GM19467 (cell line): ENCODE measurements around the gene ZNF234.
"Not testable (repeated sequence)": the region's sequence is repeated elsewhere in the genome, so short reads cannot be mapped to it uniquely, and the experiment has no call there.

ENCODE experiments used
- ATAC-seq: cut with Tn5 transposase; IDR thresholded peaks from one replicate; pipeline ENCODE4 v1.9.1; 2021; ENCODE audit warnings: mild to moderate bottlenecking, moderate library complexity; ENCODE audit not compliant: unreplicated experiment

Gene ZNF234

DNA sequence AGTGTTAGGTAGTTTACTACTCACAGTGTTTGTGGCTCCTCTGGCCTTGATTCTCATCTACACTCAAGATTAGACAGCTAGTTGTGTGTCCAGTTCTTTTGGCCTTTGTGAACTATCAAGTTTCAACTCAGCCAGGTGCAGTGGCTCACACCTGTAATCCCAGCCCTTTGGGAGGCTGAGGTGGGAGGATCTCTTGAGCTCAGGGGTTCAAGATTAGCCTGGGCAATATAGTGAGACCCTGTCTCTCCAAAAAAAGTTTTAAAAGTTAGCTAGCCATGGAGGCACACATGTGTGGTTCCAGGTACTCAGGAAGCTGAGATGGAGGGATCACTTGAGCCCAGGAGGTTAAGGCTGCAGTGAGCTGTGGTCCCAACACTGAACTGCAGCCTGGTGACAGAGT lies 39.6 kb downstream of the ZNF234 start:
- ATAC-seq = no peak

DNA sequence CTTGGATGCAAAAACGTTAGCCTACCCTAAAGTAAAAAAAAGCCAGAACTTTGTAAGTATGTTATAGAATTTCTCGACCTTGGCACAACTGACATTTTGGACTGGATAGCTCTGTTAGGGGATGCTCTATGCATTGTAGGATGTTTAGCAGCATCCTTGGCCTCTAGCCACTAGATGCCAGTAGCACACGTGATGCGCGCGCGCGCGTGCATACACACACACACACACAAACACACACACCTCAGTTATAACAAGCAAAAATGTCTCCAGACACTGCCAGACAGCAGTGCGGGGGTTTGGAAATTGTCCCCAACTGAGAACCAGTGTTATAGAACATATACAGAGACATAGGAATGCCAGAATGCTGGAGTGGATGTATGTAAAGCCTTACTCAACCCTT lies 40.8 kb downstream of the ZNF234 start:
- no peak for ATAC-seq

- no peak for ATAC-seq
These were observed 48.7 kb downstream of the ZNF234 start for GRCh38 chr19:44190020-44190419.

GRCh38 chr19:44192127-44192526 lies 50.8 kb downstream of the ZNF234 start:
- ATAC-seq = no peak

GRCh38 chr19:44196772-44197171 lies 55.4 kb downstream of the ZNF234 start:
- no peak for ATAC-seq

DNA sequence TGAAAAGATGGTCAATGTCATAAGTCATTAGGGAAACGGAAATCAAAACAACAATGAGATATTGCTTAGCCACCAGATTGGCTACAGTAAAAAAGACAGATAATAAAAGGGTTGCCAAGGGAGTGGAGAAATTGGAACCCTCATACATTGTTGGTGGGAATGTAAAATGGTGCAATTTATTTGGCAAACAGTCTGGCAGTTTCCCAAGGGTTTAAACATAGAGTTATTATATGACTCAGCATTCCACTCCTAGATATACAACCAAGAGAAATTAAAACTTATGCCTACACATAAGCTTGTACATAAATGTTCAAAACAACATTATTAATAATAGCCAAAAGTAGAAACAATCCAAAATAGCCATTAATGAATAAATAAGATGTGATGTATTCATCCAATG lies 61.1 kb downstream of the ZNF234 start:
- ATAC-seq = no peak

- no peak for ATAC-seq
These were observed 61.6 kb downstream of the ZNF234 start for GRCh38 chr19:44202974-44203373.

GRCh38 chr19:44203877-44204276 lies 62.5 kb downstream of the ZNF234 start:
- not testable (repeated sequence) for ATAC-seq

DNA sequence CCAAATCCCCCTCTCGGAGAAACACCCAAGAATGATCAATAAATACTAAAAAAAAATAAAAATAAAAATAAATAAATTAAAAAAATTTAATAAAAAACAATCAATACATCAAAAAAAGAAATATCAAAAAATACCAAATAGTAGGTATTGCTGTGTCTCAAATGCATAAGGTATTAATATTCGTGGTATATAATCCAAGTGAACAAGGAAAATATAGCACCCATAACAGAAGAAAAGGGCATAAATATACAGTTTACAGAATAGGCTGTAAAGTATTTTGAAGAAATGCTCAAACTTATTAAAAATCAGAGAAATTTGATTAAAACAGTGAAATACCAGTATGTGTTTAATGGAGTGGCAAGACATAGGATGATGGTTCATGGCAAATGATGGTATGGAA lies 63.4 kb downstream of the ZNF234 start:
- ATAC-seq = no peak

- ATAC-seq = peak; percentile 85
These were observed 65.9 kb downstream of the ZNF234 start for GRCh38 chr19:44207126-44207803.
